K562 (cell line): ENCODE data around the gene TULP1. TPM values are rescaled to one million over a fixed set of nuclear protein-coding genes. Genes with fewer than 3 reads are reported as not detected.

ENCODE experiments used
- ARHGAP35 ChIP-seq: fragments of 450-650 bp; IDR thresholded peaks from 2 replicates; pipeline ENCODE4 v1.6.1; 2018; ENCODE audit not compliant: partially characterized antibody
- ETV6 ChIP-seq, 3 experiments: fragments of 150-350 bp in 1 of 3; sonication (generic) in 1 of 3; formaldehyde crosslinking in 1 of 3; IDR thresholded peaks; 2 replicates each; pipeline versions ENCODE4 v1.6.1 to v1.8.0; 2014 to 2022; ENCODE audit warnings: borderline replicate concordance in 2 of 3, low read depth in 2 of 3, antibody characterized with exemption in 1 of 3, low read length in 1 of 3, mild to moderate bottlenecking in 1 of 3, missing genetic modification reagents in 1 of 3
- HDAC1 ChIP-seq, 2 experiments: fragments of 450-650 bp; IDR thresholded peaks; 2 replicates each; pipeline ENCODE4 v1.6.1; 2016 to 2017; ENCODE audit warnings: inconsistent platforms in 1 of 2, mild to moderate bottlenecking in 1 of 2, moderate library complexity in 1 of 2
- polyA plus RNA-seq, 8 experiments: library from polyadenylated mRNA; depleted of rRNA in 4 of 8; stranded (reverse) in 5 of 8; unstranded in 3 of 8; fragments of >200 nt; fragmentation: Nextera tagmentation in 2 of 8; fragmentation: Illumina TruSeq in 1 of 8; extraction: Ambion mirVana in 2 of 8; extraction: Trizol in 1 of 8; gene quantifications; 2 replicates each; pipeline versions ENCODE4 v1.2.1 to v1.2.3, GENCODE V29; 2011 to 2014; ENCODE audit warnings: inconsistent platforms in 1 of 8, missing spikeins in 1 of 8
- total RNA-seq, 7 experiments: library from RNA; depleted of rRNA in 6 of 7; stranded (reverse); fragments of >200 nt in 6 of 7; fragmentation: Illumina TruSeq in 2 of 7; extraction: Trizol in 2 of 7; gene quantifications; 2 replicates each; pipeline versions ENCODE4 v1.2.1 to v1.2.3, GENCODE V29; 2011 to 2021; ENCODE audit warnings: low replicate concordance in 1 of 7
- TF ChIP-seq, protein P1 (sequence below): fragments of 150-350 bp; IDR thresholded peaks from 2 replicates; pipeline ENCODE4 v1.6.1; 2014; ENCODE audit warnings: low read depth, mild to moderate bottlenecking, low read length, borderline replicate concordance

TULP1 gene
- total and polyA plus RNA-seq, 9 of the 15 experiments (the other 6 are each of a cell fraction or from before 2014, with no cell fraction given) = 0.06 to 0.17 (median 0.09) TPM; not detected in 6

DNA sequence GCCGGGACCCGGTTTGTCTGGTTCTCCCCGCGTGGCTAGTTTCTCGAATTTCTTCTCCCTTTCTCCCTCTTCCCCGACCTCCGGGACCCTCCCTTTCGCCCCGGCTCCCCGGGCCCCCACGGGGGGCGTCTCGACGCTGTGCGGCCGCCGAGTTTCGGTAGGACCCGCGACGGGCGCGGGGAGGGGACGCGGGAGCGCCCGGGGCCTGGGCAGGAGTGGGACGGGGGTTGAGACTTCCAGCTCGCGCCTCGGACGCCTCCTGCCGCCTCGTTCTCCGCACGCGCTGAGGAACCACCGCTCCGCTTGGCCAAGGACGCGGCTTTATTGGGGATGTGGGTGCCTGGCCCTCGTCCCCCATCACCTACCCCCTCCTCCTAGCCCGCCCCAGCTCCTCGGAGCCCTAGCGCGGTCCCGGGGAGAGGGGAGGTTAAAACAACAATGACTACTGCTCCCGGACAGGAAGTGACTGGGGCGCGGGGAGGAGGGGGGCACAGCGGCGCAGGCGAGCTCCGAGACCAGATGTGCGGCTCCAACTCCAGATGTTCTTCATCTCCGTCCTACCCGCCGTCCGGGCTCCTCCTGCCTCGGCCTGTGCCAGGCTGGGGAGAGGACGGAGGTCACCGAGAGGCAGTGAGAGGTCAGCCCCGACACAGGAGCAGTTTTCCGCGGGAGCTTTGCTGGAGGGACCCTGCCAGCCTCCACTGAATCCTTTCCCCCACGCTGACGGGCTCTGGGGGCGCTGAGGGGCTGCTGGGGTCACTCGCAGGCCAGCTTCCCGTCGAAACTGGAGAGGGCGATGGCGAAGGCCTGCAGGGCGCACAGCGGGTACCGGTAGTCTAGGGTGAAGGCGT, 14.9 kb downstream of the TULP1 start (continued):
- TF ChIP-seq, protein P1, sequence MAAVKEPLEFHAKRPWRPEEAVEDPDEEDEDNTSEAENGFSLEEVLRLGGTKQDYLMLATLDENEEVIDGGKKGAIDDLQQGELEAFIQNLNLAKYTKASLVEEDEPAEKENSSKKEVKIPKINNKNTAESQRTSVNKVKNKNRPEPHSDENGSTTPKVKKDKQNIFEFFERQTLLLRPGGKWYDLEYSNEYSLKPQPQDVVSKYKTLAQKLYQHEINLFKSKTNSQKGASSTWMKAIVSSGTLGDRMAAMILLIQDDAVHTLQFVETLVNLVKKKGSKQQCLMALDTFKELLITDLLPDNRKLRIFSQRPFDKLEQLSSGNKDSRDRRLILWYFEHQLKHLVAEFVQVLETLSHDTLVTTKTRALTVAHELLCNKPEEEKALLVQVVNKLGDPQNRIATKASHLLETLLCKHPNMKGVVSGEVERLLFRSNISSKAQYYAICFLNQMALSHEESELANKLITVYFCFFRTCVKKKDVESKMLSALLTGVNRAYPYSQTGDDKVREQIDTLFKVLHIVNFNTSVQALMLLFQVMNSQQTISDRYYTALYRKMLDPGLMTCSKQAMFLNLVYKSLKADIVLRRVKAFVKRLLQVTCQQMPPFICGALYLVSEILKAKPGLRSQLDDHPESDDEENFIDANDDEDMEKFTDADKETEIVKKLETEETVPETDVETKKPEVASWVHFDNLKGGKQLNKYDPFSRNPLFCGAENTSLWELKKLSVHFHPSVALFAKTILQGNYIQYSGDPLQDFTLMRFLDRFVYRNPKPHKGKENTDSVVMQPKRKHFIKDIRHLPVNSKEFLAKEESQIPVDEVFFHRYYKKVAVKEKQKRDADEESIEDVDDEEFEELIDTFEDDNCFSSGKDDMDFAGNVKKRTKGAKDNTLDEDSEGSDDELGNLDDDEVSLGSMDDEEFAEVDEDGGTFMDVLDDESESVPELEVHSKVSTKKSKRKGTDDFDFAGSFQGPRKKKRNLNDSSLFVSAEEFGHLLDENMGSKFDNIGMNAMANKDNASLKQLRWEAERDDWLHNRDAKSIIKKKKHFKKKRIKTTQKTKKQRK = no peak
- peak; percentile 32 for TF ChIP-seq ARHGAP35
- 0 out of 4 replicates have a peak, but pooled peaks of 1 of the 2 experiments have one; percentile 7 for TF ChIP-seq HDAC1 (IDR thresholded peaks at IDR 0.05)
- no peak for TF ChIP-seq ETV6 (IDR thresholded peaks at IDR 0.05; ENCODE audit: borderline replicate concordance in 1 of 2, low read depth in 2 of 2, low read length in 1 of 2)
- TF ChIP-seq ETV6 (CRISPR knock-in tag; IDR thresholded peaks at IDR 0.05; ENCODE audit: borderline replicate concordance) = peak; percentile 90
